RWPE2 (cell line): Measurements from ENCODE around the gene MC3R.

Source experiments
- ATAC-seq: fragments of 200-7000 bp; cut with Tn5 transposase; 3 replicates; pipeline ENCODE4 v1.9.1; 2021; ENCODE audit warnings: low read depth
- DNase-seq: peaks from one replicate; pipeline ENCODE4 v3.0.0-alpha.2; 2020; ENCODE audit warnings: low spot score
- H3K27ac ChIP-seq: fragments of 450-650 bp; 2 replicates; pipeline ENCODE4 v1.5.1; 2017; ENCODE audit warnings: mild to moderate bottlenecking; ENCODE audit not compliant: poor library complexity, severe bottlenecking
- H3K27me3 ChIP-seq: fragments of 250-450 bp; sonication (Bioruptor Pico); 2 replicates; pipeline ENCODE4 v1.5.1; 2021; ENCODE audit warnings: mild to moderate bottlenecking, moderate library complexity; ENCODE audit not compliant: insufficient read depth, poor library complexity, severe bottlenecking
- H3K36me3 ChIP-seq: fragments of 250-450 bp; sonication (Bioruptor Pico); 2 replicates; pipeline ENCODE4 v1.5.1; 2020; ENCODE audit warnings: low read depth, mild to moderate bottlenecking, moderate library complexity
- H3K4me1 ChIP-seq: fragments of 250-450 bp; sonication (Bioruptor Pico); 2 replicates; pipeline ENCODE4 v1.5.1; 2021; ENCODE audit warnings: mild to moderate bottlenecking, moderate library complexity; ENCODE audit not compliant: insufficient read depth, poor library complexity, severe bottlenecking
- H3K4me3 ChIP-seq: fragments of 250-450 bp; sonication (Bioruptor Pico); 2 replicates; pipeline ENCODE4 v1.5.1; 2021; ENCODE audit warnings: mild to moderate bottlenecking, moderate library complexity; ENCODE audit not compliant: severe bottlenecking
- H3K9me3 ChIP-seq: fragments of 250-450 bp; sonication (Bioruptor Pico); 2 replicates; pipeline ENCODE4 v1.5.1; 2021; ENCODE audit warnings: mild to moderate bottlenecking, moderate library complexity; ENCODE audit not compliant: severe bottlenecking
- CTCF ChIP-seq: fragments of 450-650 bp; IDR thresholded peaks from one replicate; pipeline ENCODE4 v1.5.1; 2017; ENCODE audit warnings: mild to moderate bottlenecking, moderate library complexity; ENCODE audit not compliant: poor library complexity, severe bottlenecking

MC3R gene

GRCh38 chr20:56247954-56248782 is at the start of gene MC3R:
Gene MC3R, plus strand, starts transcription at chr20:56248732. Its CDS starts 112 bp downstream, at chr20:56248844.
- H3K27ac ChIP-seq, result no peak within 1 kb of the TSS
- H3K36me3 ChIP-seq, result no peaks in the 10 kb centered on the region
- no peaks in the 10 kb centered on the region for H3K9me3 ChIP-seq
- DNase-seq, result no peak
- peaks cover 5% of the 10 kb centered on the region for H3K4me1 ChIP-seq
- peak; percentile 99 for TF ChIP-seq CTCF
- H3K27me3 ChIP-seq, result no peaks in the 10 kb centered on the region
- ATAC-seq, result peak; percentile 77
- H3K4me3 ChIP-seq, result no peak within 1 kb of the TSS

GRCh38 chr20:56200456-56200855 is 48.1 kb upstream of the MC3R start:
- no peak overlapping the region for H3K4me3 ChIP-seq
- no peaks in the 10 kb centered on the region for H3K36me3 ChIP-seq
- no peak for DNase-seq
- H3K27ac ChIP-seq, result no peak overlapping the region
- peaks cover 6% of the 10 kb centered on the region for H3K4me1 ChIP-seq
- no peaks in the 10 kb centered on the region for H3K27me3 ChIP-seq
- TF ChIP-seq CTCF, result peak; percentile 37
- ATAC-seq, result no peak
- no peaks in the 10 kb centered on the region for H3K9me3 ChIP-seq

GRCh38 chr20:56202493-56203077 is 45.9 kb upstream of the MC3R start:
- no peaks in the 10 kb centered on the region for H3K36me3 ChIP-seq
- no peaks in the 10 kb centered on the region for H3K4me1 ChIP-seq
- no peaks in the 10 kb centered on the region for H3K27me3 ChIP-seq
- H3K9me3 ChIP-seq, result no peaks in the 10 kb centered on the region
- ATAC-seq (peak; percentile 82), DNase-seq (no peak)
- H3K4me3 ChIP-seq, result no peak overlapping the region
- no peak overlapping the region for H3K27ac ChIP-seq
- TF ChIP-seq CTCF, result peak; percentile 99

GRCh38 chr20:56204206-56204605 is 44.3 kb upstream of the MC3R start:
- H3K4me1 ChIP-seq, result no peaks in the 10 kb centered on the region
- no peak overlapping the region for H3K4me3 ChIP-seq
- H3K9me3 ChIP-seq, result no peaks in the 10 kb centered on the region
- H3K27ac ChIP-seq, result no peak overlapping the region
- no peaks in the 10 kb centered on the region for H3K36me3 ChIP-seq
- no peak for ATAC-seq
- DNase-seq, result no peak
- H3K27me3 ChIP-seq, result no peaks in the 10 kb centered on the region
- no peak for TF ChIP-seq CTCF

GRCh38 chr20:56205346-56205745 is 43.2 kb upstream of the MC3R start:
- TF ChIP-seq CTCF, result no peak
- DNase-seq (no peak), ATAC-seq (peak; percentile 38; the same call in 1 of the 3 replicates)
- Histone ChIP-seq H3K9me3 (no peaks in the 10 kb centered on the region), H3K4me3 (no peak overlapping the region), H3K4me1 (no peaks in the 10 kb centered on the region), H3K27me3 (no peaks in the 10 kb centered on the region), H3K36me3 (no peaks in the 10 kb centered on the region), H3K27ac (no peak overlapping the region)
